Measurements from ENCODE around the gene OLFM2. TPM values are rescaled to one million over a fixed set of nuclear protein-coding genes. Genes with fewer than 3 reads are reported as not detected.

OLFM2 gene
- 1 to 10 TPM; 1.7 to 5.0 TPM for total RNA-seq

DNA sequence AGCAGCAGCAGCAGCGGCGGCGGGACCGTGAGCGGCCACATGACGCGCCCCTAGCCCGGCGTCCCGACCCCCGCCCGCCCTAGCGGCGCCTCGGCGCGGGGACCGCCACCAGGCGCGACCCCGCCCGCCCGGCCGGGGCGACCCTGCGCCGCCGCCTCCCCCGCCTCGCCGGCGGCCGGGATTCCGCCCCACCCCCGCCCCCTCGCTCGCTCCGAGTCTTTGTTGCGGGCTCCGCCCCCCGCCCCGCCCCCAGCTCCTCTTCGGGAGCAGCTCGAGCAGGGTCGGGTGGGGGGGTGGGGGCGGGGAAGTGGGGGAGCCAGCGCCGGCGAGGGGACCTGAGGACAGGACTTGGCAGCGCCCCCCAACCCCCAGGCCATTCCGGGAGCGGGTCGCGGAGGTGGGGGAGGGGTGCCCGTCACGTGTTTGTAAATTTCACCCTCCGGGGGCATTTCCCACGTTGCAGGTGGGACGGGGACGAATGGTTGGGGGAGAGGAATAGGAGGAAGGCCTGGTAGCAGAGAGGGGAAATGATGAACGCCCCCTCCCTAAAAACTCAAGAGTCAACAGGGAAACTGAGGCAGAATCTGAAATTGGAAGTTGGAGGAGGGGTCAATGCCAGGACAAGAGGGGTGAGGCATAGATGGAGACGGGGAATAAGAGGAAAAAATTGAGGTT is at the start of gene OLFM2:
Gene OLFM2 (minus strand): TSS at position 190 of the 675 bp plus-strand sequence. CDS start 149 bp downstream, at position 41.
- ATAC-seq = no peak
- H3K9me3 Mint-ChIP-seq = peaks cover 0 to under 1% of the 10 kb centered on the region in 2 donors
- no peak for DNase-seq (ENCODE audit: low spot score in 2 of 2)
- H3K36me3 Mint-ChIP-seq = peaks cover 5% of the 10 kb centered on the region in 2 donors
- peak within 1 kb of the TSS in 1 of 2 donors; percentile 60 for H3K27ac Mint-ChIP-seq

DNA sequence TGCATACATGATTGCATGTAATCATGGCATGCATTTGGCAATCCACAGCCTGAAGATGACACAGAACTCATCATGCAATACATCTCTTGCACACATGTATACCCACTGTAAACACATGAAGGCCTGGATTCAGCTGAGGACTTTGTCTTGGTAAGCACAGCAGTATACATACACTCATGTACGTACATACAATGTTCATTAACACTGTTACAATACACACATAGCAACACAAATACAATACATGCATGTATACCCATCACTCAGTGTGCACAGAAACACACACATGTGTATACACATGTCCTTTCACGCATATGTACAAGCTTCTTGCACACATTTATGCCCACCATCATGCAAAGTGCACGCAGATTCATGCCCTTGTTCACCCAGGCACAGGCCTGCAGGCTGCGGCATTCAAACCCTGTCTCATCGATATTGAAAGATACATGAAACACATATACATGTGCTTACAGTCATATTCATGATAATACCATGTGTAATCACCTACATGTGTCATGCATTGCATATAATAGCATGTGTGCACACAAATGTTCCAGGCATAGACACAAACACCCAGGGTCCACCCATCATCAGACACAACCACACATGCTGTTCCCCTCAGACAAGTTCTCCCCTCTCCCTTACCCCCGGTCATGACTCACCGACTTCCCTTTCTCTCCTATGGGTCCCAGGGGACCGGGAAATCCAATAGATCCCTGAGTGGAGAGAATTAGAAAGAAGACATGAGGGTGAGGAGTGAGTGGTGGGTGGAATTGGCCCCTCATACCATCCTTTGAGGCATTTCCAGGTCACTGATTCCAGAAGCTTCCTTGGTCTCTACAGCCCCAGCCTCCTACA is 45.3 kb upstream of the OLFM2 start:
- peaks cover 0 to 7% of the 10 kb centered on the region in 2 donors for H3K36me3 Mint-ChIP-seq
- no peak overlapping the region for H3K27ac Mint-ChIP-seq
- ATAC-seq (no peak), DNase-seq (ENCODE audit: low spot score in 2 of 2) (no peak)
- H3K9me3 Mint-ChIP-seq = peaks cover 0 to 5% of the 10 kb centered on the region in 2 donors

DNA sequence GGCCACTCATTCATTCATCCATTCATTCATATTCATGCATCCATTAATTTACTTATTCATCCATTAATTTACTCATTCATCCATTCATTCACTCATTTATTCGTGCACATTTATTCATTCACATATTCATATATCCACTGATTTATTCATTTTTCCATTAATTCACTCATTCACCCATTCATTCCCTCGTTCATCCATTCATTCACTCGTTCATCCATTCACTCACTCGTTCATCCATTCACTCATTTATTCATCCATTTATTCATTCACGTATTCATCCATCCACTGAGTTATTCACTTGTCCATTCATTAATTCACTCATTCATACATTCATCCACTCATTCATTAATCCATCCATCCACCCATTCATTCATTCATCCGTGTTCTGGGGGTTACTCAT is 35.8 kb upstream of the OLFM2 start:
- no peaks in the 10 kb centered on the region for H3K36me3 Mint-ChIP-seq
- ATAC-seq (no peak), DNase-seq (ENCODE audit: low spot score in 2 of 2) (no peak)
- H3K27ac Mint-ChIP-seq = no peak overlapping the region
- H3K9me3 Mint-ChIP-seq = peaks cover 7 to 8% of the 10 kb centered on the region in 2 donors

DNA sequence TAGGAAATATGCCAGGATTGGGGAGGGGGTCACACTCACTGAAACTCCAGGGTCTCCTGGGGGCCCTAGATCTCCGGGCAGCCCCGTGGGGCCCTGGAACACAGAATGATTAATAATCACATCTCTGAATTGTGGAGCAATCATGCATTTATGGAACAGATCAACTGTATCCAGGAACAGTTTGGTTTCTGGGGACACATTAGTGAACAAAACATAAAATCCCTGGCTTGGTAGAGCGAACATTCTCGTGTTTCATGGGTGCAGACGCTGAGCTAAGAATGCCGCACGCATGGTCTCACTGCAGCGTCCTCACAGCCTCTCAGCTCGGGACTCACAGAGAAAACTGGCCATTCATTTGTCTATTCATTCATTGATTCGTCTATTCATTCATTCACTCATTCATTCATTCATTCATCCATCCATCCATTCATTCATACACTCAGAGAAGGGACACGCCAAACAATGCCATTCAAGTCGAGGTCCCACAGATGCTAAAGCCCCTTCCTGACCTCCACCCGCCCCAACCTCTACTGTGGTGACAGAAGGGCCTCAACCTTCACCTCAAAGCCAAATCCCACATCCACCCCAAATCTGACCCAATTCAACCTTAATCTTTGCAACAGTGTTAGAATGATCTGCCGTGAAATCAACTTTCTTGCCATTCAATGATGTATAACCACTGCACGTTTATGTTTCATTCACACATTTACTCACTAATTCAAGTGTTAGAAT is 35.0 kb upstream of the OLFM2 start:
- no peak overlapping the region for H3K27ac Mint-ChIP-seq
- no peaks in the 10 kb centered on the region for H3K36me3 Mint-ChIP-seq
- peaks cover 7 to 8% of the 10 kb centered on the region in 2 donors for H3K9me3 Mint-ChIP-seq
- DNase-seq (ENCODE audit: low spot score in 2 of 2) (no peak), ATAC-seq (no peak)

DNA sequence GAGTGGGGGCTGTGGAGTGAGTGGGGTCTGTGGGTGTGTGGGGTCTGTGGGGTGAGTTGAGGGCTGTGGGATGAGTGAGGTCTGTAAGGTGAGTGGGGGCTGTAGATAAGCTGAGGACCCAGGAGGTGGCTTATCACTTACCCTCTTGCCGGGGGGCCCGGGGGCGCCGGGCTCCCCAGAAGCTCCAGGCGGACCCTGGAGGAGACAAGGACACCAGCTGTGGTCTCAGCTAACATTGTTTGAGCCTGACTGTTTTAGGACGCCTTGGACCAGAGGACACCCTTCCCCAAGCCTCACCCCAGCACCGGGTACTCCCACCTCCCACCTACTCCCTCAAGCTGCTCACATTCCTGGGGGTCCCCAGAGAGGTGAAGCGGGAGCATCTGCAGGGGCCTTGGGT is 34.2 kb upstream of the OLFM2 start:
- Mint-ChIP-seq H3K36me3 (no peaks in the 10 kb centered on the region), H3K27ac (no peak overlapping the region), H3K9me3 (peaks cover 7 to 8% of the 10 kb centered on the region in 2 donors)
- DNase-seq (ENCODE audit: low spot score in 2 of 2) (no peak), ATAC-seq (no peak)

DNA sequence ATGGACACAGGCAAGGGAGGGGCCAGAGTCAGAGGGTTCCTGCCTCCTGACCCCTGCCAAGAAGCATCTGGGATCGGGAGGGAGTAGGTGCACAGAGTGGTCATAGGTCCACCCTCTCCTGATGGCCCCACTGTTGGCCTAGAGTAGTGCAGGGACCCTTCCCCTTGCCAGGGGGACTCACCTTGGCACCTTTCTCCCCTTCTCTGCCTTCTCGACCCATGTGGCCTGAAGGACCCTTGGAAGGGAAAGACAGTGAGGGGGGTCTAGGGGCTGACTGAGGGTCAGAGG is 33.3 kb upstream of the OLFM2 start:
- no peak for ATAC-seq
- Mint-ChIP-seq H3K36me3 (no peaks in the 10 kb centered on the region), H3K27ac (no peak overlapping the region), H3K9me3 (peaks cover 7 to 8% of the 10 kb centered on the region in 2 donors)
- no peak for DNase-seq (ENCODE audit: low spot score in 2 of 2)

DNA sequence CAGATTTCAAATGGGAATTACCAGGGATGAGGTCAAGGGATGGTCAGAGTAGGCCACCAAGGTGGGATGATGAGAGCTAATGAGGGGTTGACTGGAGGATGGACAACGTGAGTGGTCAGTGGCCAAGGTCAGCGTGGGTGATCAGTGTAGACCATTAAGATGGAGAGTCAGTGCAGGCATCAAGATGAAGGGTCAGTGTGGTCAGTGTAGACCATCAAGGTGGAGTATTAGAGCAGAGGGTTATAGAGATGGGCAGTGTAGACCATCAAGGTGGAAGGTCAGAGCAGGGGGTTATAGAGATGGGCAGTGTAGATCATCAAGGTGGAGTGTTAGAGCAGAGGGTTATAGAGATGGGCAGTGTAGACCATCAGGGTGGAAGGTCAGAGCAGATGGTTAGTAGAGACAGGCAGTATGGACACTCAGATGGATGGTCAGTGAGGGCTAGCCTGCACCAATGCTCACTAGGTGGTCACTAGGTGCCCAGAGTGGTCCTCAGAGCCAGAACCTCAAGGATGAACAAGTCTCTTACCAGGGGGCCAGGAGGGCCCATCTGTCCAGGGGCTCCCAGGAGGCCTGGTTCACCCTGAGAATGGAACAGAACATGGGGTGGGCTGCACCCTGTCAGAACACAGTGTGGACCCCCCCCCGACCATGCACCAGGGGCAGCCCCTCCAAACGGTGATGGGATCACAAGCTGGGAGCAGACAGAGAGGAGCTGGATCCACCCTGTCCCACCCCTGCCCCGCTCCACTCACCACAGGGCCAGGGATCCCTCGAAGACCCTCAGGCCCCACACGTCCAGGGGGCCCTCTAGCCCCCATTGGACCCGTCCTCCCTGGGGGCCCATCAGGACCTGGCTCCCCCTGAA is 32.7 kb upstream of the OLFM2 start:
- DNase-seq (ENCODE audit: low spot score in 2 of 2) (no peak), ATAC-seq (no peak)
- H3K9me3 Mint-ChIP-seq = peaks cover 7 to 8% of the 10 kb centered on the region in 2 donors
- no peak overlapping the region for H3K27ac Mint-ChIP-seq
- no peaks in the 10 kb centered on the region for H3K36me3 Mint-ChIP-seq

DNA sequence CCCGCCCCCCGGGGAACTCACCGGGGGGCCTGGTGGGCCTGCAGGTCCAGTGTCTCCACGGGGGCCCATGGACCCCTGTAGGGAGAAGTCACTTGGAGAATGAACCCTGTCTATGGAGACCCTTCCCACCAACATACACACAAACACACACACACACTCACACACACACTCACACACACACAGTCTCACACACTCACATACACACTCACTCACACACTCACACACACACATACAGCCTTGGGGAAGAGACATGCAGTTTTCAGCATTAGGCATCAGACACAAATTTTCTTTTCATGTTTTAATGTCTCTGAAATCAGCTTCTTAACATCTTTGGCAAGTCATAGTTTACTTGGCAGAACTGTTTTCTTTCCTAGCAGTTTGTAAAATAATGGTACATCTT is 31.0 kb upstream of the OLFM2 start:
- no peaks in the 10 kb centered on the region for H3K36me3 Mint-ChIP-seq
- DNase-seq (ENCODE audit: low spot score in 2 of 2) (no peak), ATAC-seq (no peak)
- peaks cover 6 to 7% of the 10 kb centered on the region in 2 donors for H3K9me3 Mint-ChIP-seq
- H3K27ac Mint-ChIP-seq = no peak overlapping the region

DNA sequence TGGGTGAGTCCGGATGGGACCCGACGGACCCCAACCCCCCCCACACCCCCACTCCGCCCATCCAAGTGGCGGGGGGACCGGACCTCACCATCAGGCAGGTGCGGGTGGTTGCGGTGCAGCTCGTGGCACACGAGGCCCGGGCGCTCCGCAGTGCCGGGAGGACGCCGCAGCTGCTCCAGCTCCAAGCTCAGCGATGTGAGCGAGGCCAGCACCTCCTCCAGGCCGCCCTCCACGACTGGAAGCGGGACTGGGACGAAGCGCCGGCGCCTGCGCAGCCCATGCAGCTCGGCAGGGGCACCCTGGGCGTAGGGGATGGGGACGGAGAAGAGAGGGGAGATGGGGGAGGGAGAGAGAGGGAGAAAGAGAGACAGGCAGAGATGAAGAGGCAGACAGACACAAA is 30.1 kb upstream of the OLFM2 start:
- Mint-ChIP-seq H3K27ac (no peak overlapping the region), H3K9me3 (no peaks in the 10 kb centered on the region), H3K36me3 (no peaks in the 10 kb centered on the region)
- ATAC-seq (no peak), DNase-seq (ENCODE audit: low spot score in 2 of 2) (no peak)

DNA sequence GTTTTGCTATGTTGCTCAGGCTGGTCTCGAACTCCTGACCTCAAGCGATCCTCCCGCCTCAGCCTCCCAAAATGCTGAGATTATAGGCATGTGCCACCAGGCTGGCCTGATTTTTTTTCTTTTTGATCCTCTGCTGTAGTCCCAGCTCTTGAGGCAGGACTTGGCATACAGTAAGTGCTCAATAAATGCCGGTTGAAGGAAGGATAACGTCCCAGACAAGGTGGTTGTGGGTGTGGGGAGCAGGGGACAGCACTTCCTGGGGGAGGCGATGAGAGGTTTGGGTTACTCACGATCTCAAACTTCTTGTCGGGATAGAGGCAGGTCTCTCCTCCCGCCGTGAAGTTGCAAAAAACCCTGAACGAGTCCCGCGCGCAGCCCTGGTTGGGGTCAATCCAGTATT is 29.7 kb upstream of the OLFM2 start:
- ATAC-seq (no peak), DNase-seq (ENCODE audit: low spot score in 2 of 2) (no peak)
- H3K36me3 Mint-ChIP-seq = no peaks in the 10 kb centered on the region
- no peak overlapping the region for H3K27ac Mint-ChIP-seq
- no peaks in the 10 kb centered on the region for H3K9me3 Mint-ChIP-seq

DNA sequence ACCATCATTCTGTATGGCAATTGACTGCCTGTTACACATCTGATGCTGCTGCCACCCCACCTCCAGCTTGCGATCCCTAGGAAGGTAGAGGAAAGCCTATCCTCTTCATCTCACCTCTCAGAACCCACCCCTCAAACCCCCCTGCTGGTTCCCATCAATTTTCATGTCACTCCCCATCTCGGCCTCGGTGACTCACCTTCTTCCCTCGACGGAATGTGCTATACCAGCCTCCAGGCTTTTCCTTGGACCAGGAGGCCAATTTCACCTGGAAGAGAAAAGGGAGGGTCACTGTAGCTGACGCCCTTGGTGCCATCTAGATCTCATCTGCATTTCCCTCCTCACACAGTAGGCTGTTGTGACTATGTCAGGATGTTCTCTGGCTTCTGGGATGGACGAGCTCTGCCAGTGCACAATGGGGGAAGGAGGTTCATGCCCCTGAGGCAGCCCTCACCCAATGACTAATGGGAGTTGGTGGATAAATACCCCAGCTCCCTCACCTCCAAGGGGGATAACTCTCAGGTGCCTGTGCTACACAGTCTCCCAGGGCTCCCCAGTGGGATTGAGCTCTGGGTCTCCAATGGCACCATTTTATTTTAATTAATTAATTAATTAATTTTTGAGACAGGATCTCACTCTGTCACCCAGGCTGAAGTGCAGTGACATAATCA is 26.4 kb upstream of the OLFM2 start:
- no peak for ATAC-seq
- Mint-ChIP-seq H3K27ac (no peak overlapping the region), H3K9me3 (no peaks in the 10 kb centered on the region)

DNA sequence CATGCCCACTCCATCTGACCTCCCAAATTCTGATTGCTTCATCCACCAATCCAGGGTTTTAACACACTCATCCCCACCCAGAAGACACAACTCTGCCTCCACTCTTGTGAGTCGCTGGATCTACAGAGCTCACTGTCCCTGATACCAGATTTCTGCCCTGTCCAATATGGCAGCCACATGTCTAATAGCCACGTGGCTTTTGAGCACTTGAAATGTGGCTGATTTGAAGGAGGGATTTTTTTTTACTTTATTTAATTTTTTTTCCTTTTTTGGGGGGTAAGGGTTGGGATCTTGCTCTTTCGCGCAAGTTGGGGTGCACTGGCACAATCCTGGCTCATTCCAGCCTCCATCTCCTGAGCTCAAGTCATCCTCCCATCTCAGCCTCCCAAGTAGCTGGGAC is 24.8 kb upstream of the OLFM2 start:
- no peaks in the 10 kb centered on the region for H3K36me3 Mint-ChIP-seq
- H3K27ac Mint-ChIP-seq = no peak overlapping the region
- ATAC-seq (no peak), DNase-seq (ENCODE audit: low spot score in 2 of 2) (no peak)
- H3K9me3 Mint-ChIP-seq = no peaks in the 10 kb centered on the region

More for the DNA sequence above, 26.4 kb upstream of the OLFM2 start:
- no peak for DNase-seq (ENCODE audit: low spot score in 2 of 2)
- H3K36me3 Mint-ChIP-seq = no peaks in the 10 kb centered on the region

DNA sequence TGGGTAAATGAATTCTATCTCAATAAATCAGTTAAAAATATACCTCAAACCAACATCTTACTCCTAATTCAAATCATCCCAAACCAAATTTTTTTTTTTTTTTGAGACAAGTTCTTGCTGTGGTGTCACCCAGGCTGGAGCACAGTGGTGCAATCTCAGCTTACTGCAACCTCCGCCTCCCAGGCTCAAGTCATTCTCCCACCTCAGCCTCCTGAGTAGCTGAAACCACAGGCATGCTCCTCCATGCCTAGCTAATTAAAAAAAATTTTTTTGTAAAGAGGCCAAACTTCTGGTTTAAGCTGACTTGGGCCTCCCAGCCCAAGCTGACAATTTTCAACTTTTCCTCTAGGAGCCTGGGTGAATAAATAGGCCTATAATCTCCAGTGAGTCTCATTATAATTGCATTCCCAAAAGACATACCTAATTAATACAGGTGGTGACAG is 22.1 kb upstream of the OLFM2 start:
- ATAC-seq = no peak
- H3K27ac Mint-ChIP-seq = no peak overlapping the region
- H3K9me3 Mint-ChIP-seq = no peaks in the 10 kb centered on the region
- no peaks in the 10 kb centered on the region for H3K36me3 Mint-ChIP-seq
- DNase-seq (ENCODE audit: low spot score in 2 of 2) = no peak

DNA sequence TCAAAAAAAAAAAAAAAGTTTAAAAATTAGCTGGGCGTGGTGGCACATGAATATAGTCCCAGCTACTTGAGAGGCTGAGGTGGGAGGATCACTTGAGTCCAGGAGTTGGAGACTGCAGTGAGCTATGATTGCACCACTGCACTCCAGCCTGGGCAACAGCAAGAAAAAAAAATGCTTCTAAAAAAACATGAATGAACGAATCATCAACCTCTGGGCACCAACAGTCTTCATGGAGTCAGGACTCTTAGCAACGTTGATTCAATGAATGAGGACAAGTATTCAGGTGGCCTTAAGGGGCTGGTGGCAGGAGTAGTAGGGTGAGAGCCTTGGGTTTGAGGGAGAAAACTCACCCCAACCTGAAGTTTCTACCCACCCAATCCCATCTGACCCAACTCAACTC is 20.6 kb upstream of the OLFM2 start:
- no peaks in the 10 kb centered on the region for H3K9me3 Mint-ChIP-seq
- no peak overlapping the region for H3K27ac Mint-ChIP-seq

DNA sequence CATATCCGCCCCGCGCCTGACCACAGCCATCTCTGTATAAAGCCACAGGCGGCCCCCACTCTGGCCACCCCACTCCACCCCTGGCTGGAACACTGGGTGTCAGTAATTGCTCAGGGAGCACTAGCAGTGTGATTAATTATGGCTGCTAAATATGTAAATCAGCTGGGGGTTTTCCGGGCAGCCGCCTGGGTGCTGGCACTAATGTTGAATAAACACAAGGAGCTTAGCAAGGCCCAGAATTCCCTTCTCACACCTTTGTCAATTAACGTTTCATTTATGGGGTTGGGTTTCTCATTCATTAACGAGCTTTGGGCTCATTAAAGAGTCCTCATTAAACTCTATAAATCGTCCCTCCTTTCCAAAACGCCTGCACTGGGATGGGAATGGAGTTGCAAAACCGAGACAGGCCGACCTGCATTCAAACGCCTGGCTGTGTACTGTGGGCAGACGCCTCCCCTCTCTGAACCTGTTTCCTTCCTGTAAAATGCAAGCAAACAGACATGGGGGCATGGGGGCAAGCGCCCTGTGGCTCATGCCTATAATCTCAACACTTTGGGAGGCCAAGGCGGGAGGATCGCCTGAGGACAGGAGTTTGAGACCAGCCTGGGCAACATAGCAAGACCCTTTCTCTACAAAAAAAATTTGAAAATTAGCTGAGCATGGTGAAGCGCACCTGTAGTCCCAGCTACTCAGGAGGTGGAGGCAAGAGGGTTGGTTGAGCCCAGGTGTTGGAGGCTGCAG is 17.7 kb upstream of the OLFM2 start:
- DNase-seq (ENCODE audit: low spot score in 2 of 2) = no peak
- no peak for ATAC-seq
- no peaks in the 10 kb centered on the region for H3K9me3 Mint-ChIP-seq
- no peak overlapping the region for H3K27ac Mint-ChIP-seq
- H3K36me3 Mint-ChIP-seq = no peaks in the 10 kb centered on the region

More for the DNA sequence above, 20.6 kb upstream of the OLFM2 start:
- no peak for DNase-seq (ENCODE audit: low spot score in 2 of 2)
- no peak for ATAC-seq
- no peaks in the 10 kb centered on the region for H3K36me3 Mint-ChIP-seq
